ENCODE data around the gene SWAP70.
"Not testable (repeated sequence)": the region's sequence is repeated elsewhere in the genome, so short reads cannot be mapped to it uniquely, and the experiment has no call there.

Gene SWAP70

DNA sequence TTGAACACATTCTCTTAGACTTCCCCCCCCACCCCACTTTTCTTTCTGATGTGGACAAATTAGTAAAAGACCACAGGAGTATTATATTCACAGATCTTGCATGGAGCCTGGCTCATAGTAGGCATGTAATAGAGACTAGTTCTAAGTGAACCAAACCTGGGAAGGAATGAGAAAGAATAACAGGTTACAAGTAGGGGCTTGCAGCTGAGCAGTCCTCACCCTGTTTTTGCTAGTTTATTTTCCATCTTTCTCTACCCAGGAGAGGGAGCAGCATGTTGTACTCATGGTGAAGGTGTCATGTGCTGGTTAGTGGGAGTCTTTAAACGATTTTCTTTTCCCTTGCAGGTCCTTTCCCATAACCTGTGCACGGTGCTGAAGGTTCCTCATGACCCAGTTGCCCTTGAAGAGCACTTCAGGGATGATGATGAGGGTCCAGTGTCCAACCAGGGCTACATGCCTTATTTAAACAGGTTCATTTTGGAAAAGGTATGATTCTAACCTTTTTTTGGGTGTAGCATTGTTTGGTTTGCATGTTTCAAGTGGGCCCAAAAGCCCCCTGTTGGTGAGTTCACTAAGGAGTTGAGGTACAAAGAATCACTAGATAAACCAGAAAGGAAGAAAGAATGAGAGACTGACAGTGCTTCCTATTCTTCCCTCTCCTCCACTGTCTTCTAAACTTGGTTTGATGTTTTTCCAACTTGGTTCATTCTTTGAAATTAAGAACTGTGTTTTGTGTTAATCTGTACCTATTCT, 30.1 kb downstream of the SWAP70 start:
- DNase-seq, result no peak

GRCh38 chr11:9695228-9695627, 31.4 kb downstream of the SWAP70 start:
- DNase-seq, result not testable (repeated sequence)

- no peak for DNase-seq
Measured at GRCh38 chr11:9697766-9698165, 33.9 kb downstream of the SWAP70 start.

DNA sequence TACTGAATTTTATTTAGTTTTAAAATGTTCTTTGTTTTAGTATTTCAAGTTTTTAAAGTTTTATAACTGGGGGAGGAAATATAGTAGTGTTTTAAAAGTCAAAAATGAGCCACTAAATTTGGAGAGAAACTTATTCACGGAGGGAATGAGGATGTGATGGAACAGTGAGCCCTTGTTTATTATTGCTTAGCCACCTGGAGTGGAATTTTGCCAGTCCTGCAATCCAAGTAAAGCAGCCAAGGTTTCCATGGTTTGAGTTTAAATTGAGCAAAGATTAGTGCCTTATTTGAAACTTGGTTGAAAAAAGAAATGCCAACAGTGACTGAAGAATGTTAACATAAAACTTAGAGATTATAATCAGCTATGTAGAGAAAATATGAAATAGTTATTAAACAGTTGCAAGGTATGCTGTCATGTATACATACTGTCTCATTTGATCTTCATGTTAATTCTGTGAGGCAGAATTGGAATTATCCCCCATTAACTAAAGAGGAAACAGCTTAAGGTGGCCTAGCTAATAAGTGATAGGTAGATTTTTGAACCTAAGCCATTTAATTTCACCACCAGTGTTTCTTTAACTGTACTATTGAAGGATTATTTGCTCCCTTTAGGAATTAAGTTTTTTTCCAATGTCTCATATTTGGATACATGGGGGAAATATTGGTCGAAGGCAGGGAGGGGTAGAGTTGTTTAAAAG, 36.4 kb downstream of the SWAP70 start:
- DNase-seq, result no peak

- DNase-seq, result no peak
Measured at GRCh38 chr11:9701799-9702198, 37.9 kb downstream of the SWAP70 start.

DNA sequence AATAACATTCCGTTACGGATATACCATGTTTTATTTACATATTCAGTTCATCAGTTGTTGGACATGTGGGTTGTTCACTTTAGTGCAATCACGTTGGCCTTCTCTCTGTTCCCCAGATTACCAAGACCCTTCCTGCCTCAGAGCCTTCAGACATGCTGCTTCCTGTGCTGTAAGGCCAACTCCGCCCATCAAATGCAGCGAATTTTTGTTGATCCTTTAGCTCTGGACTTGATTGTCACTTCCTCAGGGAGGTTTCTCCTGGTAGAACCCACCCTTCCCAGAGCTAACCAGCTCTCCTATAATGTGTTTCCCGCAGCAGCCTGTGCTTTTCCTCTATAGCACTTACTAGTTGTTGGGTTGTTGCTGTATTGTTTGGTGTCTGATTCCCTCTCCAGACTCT, 39.4 kb downstream of the SWAP70 start:
- DNase-seq, result no peak

DNA sequence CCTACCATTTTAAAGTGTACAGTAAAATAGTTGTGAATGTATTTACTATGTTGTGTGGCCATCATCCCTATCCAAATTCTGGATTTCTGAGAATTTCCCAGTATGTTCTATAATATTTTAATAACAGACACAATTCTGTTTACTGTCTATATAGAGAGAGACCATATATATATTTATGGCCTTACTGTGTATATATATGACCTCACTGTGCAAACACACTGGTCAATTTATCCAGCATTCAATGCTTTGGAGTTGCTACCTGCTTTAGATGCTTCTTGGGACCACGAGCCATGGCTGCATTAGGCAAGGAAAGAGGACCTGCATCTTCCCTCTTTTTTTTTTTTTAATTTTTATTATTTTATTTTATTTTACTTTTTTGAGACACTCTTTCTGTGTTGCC, 40.2 kb downstream of the SWAP70 start:
- no peak for DNase-seq

DNA sequence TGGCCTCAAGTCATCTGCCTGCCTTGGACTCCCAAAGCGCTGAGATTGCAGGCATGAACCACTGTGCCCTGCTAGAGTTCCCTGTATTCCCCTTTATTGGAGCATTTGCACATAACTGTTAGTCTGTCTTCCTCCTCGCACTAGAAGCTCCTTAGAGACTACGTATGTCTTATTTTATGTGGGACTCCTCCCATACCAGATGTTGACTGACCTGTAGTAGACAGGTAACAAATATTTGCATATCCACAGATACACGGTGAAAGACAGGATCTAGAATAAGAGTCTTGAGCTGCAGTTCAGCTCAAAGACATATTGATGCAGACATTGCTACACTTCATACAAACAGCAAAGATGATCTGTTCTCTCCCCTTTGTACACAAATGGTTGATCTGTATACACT, 40.7 kb downstream of the SWAP70 start:
- no peak for DNase-seq

DNA sequence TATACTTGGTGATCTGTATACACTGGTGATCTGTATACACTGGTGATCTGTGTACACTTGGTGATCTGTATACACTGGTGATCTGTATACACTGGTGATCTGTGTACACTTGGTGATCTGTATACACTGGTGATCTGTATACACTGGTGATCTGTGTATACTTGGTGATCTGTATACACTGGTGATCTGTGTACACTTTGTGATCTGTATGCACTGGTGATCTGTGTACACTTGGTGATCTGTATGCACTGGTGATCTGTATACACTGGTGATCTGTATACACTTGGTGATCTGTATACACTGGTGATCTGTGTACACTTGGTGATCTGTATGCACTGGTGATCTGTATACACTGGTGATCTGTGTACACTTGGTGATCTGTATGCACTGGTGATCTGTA, 41.5 kb downstream of the SWAP70 start:
- not testable (repeated sequence) for DNase-seq

GRCh38 chr11:9708544-9708943, 44.7 kb downstream of the SWAP70 start:
- no peak for DNase-seq

DNA sequence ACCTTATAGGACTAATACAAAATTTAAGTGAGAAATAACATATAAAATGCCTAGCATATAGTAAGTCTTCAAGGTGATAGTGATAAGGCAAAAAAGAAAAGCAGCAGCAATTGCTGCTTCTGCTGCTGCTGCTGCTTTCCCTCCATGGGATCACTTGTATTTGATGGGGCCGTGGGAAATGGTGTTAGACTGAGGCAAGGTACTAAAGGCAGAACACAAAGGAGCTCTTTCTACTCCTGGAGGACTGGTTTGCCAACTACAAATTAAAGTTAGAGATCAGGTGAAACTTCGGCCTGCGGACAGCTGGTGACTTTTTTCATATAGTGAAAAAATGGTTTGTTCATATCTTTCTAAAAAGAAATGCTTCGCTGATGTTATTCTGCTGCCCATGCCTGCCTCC, 46.3 kb downstream of the SWAP70 start:
- no peak for DNase-seq

GRCh38 chr11:9710852-9711251, 47.0 kb downstream of the SWAP70 start:
- no peak for DNase-seq

DNA sequence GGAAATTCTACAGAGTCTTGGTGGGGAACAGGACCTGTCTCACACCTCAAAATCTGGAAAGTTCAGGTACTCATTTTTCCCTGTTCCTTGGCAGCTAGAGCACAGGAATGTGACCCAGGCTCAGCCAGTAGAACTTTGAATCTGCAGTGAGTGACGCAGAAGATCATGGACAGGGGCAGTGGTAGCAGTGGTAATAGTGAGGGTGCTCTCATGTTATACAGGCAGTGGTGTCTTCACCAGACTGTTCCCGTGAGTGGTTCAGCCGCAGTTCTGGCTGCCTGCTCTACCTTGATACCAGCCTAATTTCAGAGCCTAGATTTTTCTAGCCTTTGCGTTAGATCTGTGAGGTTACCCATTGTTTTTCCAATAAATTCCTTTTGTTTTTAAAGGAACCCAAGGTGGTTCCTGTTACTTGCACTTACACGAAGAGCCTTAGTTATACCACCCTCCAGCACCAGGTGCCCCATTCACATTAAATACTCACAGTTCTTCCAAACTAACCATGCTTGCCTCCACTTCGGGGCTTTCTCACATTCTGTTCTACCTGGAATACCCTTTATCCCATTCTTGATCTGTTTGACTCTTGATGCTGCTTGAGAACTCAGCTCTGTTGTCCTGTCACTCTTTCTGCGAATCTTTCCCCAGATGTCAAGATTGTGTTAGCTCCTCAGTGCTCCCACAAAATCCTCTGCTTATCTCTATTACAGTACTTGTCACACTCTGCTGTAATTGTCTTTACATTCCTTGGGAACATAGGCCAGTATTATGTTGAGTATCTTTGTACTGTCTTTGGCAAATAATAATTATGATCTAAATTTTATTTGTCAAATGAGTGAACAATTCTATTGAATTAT, 47.8 kb downstream of the SWAP70 start:
- no peak for DNase-seq

GRCh38 chr11:9714272-9714940, 50.5 kb downstream of the SWAP70 start:
- no peak for DNase-seq

- DNase-seq, result no peak
Measured at GRCh38 chr11:9716275-9717039, 52.6 kb downstream of the SWAP70 start.

DNA sequence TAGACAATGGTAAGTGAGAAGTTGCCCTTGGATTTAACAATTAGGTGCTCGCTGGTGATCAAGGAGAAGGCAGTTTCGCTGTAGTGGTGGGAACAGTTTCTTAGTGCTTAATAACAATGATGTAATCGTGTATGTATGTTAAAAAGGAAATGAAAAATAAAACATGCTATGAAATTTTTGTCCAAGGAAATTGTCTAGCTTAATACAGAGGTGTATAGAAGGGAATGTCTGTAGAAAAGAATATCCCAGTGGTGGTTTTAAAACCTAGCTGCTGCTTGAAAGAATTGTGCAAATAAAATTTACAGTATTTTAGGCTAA, 53.1 kb downstream of the SWAP70 start:
- DNase-seq, result no peak

GRCh38 chr11:9717719-9718118, 53.8 kb downstream of the SWAP70 start:
- DNase-seq, result no peak

GRCh38 chr11:9718147-9718546, 54.3 kb downstream of the SWAP70 start:
- no peak for DNase-seq

GRCh38 chr11:9719566-9720289, 55.9 kb downstream of the SWAP70 start:
- DNase-seq, result no peak

- no peak for DNase-seq
Measured at GRCh38 chr11:9720290-9720630, 56.4 kb downstream of the SWAP70 start.

GRCh38 chr11:9722023-9722422, 58.1 kb downstream of the SWAP70 start:
- DNase-seq, result no peak

GRCh38 chr11:9722893-9723292, 59.0 kb downstream of the SWAP70 start:
- no peak for DNase-seq
